Activated naive CD4-positive, alpha-beta T cell treated with anti-CD3 and anti-CD28 coated beads, Interleukin-2, amount 10 ng/mL, durations not matched to agents 5 hours and 36 hours (primary cell): ENCODE results near the gene ZNF845. TPM values are rescaled to one million over a fixed set of nuclear protein-coding genes. Genes with fewer than 3 reads are reported as not detected.

Source experiments
- total RNA-seq, 2 experiments: library from RNA; stranded (reverse); gene quantifications; one replicate each; pipeline ENCODE4 v1.2.3, GENCODE V29; 2021

ZNF845 gene
- 10 to 100 TPM; 10.4 to 11.0 TPM for total RNA-seq

DNA sequence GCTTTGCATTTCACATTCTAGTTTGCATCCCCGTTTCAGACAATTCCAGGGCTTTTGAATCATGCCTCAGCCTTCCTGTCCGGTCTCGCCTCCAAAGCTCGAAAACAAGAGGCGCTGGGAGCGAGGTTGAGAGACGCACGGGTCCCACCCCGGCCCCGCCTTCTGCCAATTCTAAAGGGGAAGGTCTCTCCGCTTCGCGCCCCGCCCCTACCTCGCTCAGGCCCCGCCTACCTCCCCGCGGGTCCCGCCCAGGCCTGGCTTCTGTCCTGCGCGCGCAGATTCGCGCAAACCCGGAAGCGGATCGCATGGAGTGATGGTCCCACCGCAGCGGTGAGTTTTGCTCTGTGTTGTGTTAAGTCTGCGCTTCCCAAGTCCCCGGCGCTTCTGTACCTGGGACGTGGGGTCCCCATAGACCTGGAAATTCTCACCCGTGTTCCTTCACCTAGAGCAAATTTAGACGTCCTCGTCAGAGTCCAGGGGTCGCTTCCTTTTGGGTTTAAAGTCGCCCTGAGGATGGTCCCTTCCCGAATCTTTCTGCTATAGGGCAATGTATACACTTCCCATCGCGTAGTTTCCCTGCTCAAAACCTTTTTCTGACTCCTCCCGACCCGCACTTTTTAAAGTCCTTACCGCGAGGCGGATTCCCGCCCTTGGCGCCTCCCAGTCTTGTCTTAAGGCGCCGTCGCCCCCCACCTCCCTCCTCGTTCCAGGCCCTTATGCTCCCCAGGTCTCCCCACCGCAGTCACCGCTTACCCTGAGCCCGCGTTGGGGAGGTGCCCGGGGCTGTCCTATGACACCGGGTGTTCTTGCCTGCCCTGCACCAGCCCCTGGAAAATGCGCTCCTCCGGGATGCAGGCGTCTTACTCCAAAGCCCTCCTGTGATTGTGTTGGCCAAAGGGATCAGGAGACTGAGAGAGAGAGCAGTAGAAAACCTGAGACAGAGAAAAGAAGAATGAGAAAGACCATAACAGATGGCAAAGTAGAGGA, at the start of gene ZNF845:
ZNF845 (plus strand) TSS at position 287 of the 987 bp plus-strand sequence. CDS start 7,559 bp downstream, outside the sequence.

DNA sequence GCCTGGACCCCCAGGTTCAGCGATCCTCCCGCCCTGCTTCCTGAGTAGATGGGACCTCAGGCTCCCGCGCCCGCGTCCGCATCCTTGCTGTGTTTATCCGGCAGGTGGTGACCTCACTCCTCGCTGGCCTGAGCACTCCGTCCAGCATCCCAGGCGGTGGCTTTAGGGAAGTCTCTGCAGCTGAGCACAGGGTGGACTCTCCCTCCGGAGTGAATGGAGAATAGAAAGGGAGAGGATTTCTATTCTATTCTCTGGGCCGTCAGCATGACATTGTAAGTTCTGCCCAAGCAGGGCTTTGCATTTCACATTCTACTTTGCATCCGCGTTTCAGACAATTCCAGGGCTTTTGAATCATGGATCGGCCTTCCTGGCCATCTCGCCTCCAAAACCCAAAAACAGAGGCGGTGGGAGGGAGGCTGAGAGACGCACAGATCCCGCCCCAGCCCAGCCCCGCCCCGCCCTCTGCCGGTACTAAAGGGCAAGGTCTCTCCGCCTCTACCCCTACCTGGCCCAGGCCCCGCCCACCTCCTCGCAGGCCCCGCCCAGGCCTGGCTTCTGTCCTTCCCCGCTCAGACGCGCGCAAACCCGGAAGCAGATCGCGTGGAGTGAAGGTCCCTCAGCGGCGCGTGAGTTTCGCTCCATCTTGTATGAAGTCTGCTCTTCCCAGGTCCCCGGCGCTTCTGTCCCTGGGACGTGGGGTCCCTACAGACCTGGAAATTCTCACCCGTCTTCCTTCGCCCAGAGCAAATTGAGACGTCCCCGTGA, 31.8 kb downstream of the ZNF845 start, which contains the start of gene ZNF525:
ZNF525 (plus strand) TSS at position 572 of the 765 bp plus-strand sequence. CDS start 6,577 bp downstream, outside the sequence.

DNA sequence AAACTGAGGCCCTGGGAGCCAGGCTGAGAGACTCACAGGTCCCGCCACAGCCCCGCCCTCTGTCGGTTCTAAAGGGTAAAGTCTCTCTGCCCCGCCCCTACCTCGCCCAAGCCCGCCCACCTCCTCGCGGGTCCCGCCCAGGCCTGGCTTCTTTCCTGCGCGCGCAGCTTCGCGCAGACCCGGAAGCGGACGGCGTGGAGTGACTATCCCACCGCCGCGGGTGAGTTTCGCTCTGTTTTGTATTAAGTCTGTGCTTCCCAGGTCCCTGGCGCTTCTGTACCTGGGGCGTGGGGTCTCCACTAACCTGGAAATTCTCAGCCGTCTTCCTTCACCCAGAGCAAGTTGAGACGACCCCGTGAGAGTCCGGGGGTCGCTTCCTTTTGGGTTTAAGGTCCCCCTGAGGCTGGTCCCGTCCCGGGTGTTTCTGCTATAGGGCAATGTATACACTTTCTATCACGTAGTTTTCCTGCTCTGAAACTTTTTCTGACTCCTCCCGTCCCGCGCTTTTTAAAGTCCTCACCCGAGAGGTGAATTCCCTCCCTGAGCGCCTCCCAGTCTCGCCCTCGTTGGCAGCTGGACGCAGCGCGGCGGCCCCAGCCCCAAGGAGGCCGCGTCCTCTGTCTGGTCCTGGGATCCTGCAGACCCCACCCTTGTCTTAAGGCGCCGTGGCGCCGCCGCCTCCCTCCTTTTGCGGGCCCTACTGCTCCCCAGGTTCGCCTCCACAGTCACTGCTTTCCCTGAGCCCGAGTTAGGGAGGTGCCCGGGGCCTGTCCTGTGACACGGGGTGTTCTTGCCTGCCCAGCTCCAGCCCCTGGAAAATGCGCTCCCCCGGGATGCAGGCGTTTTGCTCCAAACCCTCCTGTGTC, 61.7 kb downstream of the ZNF845 start, which contains the start of gene ZNF765:
ZNF765 (plus strand) TSS at position 176 of the 866 bp plus-strand sequence. CDS start 2,867 bp downstream, outside the sequence.

Other genes with a start within 250 kb of the ZNF845 start
- gene ZNF160, start 230.3 kb upstream of the ZNF845 start, total RNA-seq: 10 to 100 TPM; 51.8 to 54.1 TPM
- gene ZNF415, start 200.8 kb upstream of the ZNF845 start, total RNA-seq: 1 to 10 TPM in 1 of 2 experiments, under 1 TPM in 1; 0.58 to 1.1 TPM
- 10 to 100 TPM; 10.2 to 12.9 TPM for gene ZNF347, start 174.7 kb upstream of the ZNF845 start, total RNA-seq
- gene ZNF665, start 140.4 kb upstream of the ZNF845 start, total RNA-seq: 1 to 10 TPM; 3.7 to 4.8 TPM
- 1 to 10 TPM; 9.1 to 9.4 TPM for gene ZNF677, start 78.9 kb upstream of the ZNF845 start, total RNA-seq
- gene VN1R2, start 75.5 kb upstream of the ZNF845 start, total RNA-seq: not detected
- gene VN1R4, start 66.0 kb upstream of the ZNF845 start, total RNA-seq: not detected
- 10 to 100 TPM; 20.0 to 22.8 TPM for gene ZNF525, start 32.0 kb downstream of the ZNF845 start, total RNA-seq
- gene ZNF765, start 61.4 kb downstream of the ZNF845 start, total RNA-seq: 10 to 100 TPM; 14.3 to 15.7 TPM
- 10 to 100 TPM; 13.9 to 14.2 TPM for gene ZNF761, start 98.2 kb downstream of the ZNF845 start, total RNA-seq
- gene ZNF813, start 134.0 kb downstream of the ZNF845 start, total RNA-seq: 1 to 10 TPM; 5.8 to 7.1 TPM
- gene ZNF331, start 204.4 kb downstream of the ZNF845 start, total RNA-seq: 10 to 100 TPM; 17.4 to 18.5 TPM